K562 (cell line): Measurements from ENCODE around the gene SET.

Source experiments
- CHAMP1 ChIP-seq: fragments of 450-650 bp; IDR thresholded peaks from 2 replicates; pipeline ENCODE4 v1.6.1; 2016; ENCODE audit warnings: mild to moderate bottlenecking
- CTCF ChIP-seq, 3 experiments: IDR thresholded peaks in 2 of 3; conservative IDR thresholded peaks in 1 of 3; 2 replicates each; pipeline ENCODE4 v1.5.1; 2011 to 2012; ENCODE audit warnings: low read length in 3 of 3, mild to moderate bottlenecking in 3 of 3, control low read depth in 2 of 3, improper control_type of control experiment in 1 of 3, inconsistent platforms in 1 of 3, low read depth in 1 of 3, mixed read lengths in 1 of 3, moderate library complexity in 1 of 3; ENCODE audit not compliant: insufficient read depth in 2 of 3
- IRF9 ChIP-seq: fragments of 450-650 bp; IDR thresholded peaks from 2 replicates; pipeline ENCODE4 v1.6.1; 2016; ENCODE audit warnings: missing biosample characterization, missing genetic modification characterization

- TF ChIP-seq CHAMP1 (no peak), CTCF (IDR thresholded peaks at IDR 0.05 in 2 of 3, conservative IDR thresholded peaks at IDR 0.05 in 1 of 3; ENCODE audit: insufficient read depth in 2 of 3, low read depth in 1 of 3, low read length in 3 of 3) (no peak), IRF9 (tag) (no peak)
Observed at GRCh38 chr9:128719919-128720605, 31.0 kb downstream of the SET start.
